ENCODE results near the gene PTPRD. TPM values are rescaled to one million over a fixed set of nuclear protein-coding genes. Genes with fewer than 3 reads are reported as not detected.

The PTPRD gene
- total RNA-seq, 1 experiment from 2014 or later = not detected

- no peak for TF ChIP-seq SIN3A (IDR thresholded peaks at IDR 0.05; ENCODE audit: borderline replicate concordance, insufficient read depth, low read depth, low read length)
- TF ChIP-seq TCF7L2 (IDR thresholded peaks at IDR 0.05; ENCODE audit: low read depth, low read length) = no peak
- no peak for TF ChIP-seq REST (IDR thresholded peaks at IDR 0.05; ENCODE audit: insufficient read depth in 1 of 2, low read depth in 2 of 2, low read length in 1 of 2)
- no peak for TF ChIP-seq CTCF (IDR thresholded peaks at IDR 0.05)
- TF ChIP-seq POLR2AphosphoS5 (IDR thresholded peaks at IDR 0.05; ENCODE audit: low read depth, low read length) = no peak
- intact Hi-C loops (cut with micrococcal nuclease; ENCODE audit: unreplicated experiment) = no loop called here
- in situ Hi-C loops (cut with HindIII; ENCODE audit: low pct_unique_long_range_greater_than_20kb, low sequenced_read_pairs) = no loop called here
- ChIA-PET POLR2A (no interaction called here), CTCF (no interaction called here)
- ATAC-seq = no peak
- no peaks in the 10 kb centered on the region for H3K9me3 ChIP-seq (ENCODE audit: control insufficient read depth, insufficient read depth, low read depth, low read length)
- H3K4me3 ChIP-seq (ENCODE audit: low read depth in 2 of 2, low read length in 2 of 2) = no peak overlapping the region
- H3K27me3 ChIP-seq (ENCODE audit: control insufficient read depth, insufficient read depth, low read length) = no peaks in the 10 kb centered on the region
- no peaks in the 10 kb centered on the region for H3K4me1 ChIP-seq (ENCODE audit: control insufficient read depth, insufficient read depth, low read length)
- BruUV-seq (replicated peaks) = no TSS peak
- no peak for DNase-seq (ENCODE audit: low read depth, low spot score)
- H3K36me3 ChIP-seq (ENCODE audit: control insufficient read depth, insufficient read depth, low read length) = no peaks in the 10 kb centered on the region
- H3K27ac ChIP-seq (ENCODE audit: low read length) = no peak overlapping the region
These were observed 558.3 kb downstream of the PTPRD start for GRCh38 chr9:10054456-10054855.

GRCh38 chr9:10052916-10053315, 559.9 kb downstream of the PTPRD start:
- ChIA-PET POLR2A (no interaction called here), CTCF (no interaction called here)
- in situ Hi-C loops (cut with HindIII; ENCODE audit: low pct_unique_long_range_greater_than_20kb, low sequenced_read_pairs) (no loop called here), intact Hi-C loops (cut with micrococcal nuclease; ENCODE audit: unreplicated experiment) (no loop called here)
- Histone ChIP-seq H3K4me1 (ENCODE audit: control insufficient read depth, insufficient read depth, low read length) (no peaks in the 10 kb centered on the region), H3K4me3 (ENCODE audit: low read depth in 2 of 2, low read length in 2 of 2) (no peak overlapping the region), H3K9me3 (ENCODE audit: control insufficient read depth, insufficient read depth, low read depth, low read length) (no peaks in the 10 kb centered on the region), H3K27ac (ENCODE audit: low read length) (no peak overlapping the region), H3K27me3 (ENCODE audit: control insufficient read depth, insufficient read depth, low read length) (no peaks in the 10 kb centered on the region), H3K36me3 (ENCODE audit: control insufficient read depth, insufficient read depth, low read length) (no peaks in the 10 kb centered on the region)
- DNase-seq (ENCODE audit: low read depth, low spot score) (no peak), ATAC-seq (no peak)
- TF ChIP-seq CTCF (IDR thresholded peaks at IDR 0.05) = no peak
- TF ChIP-seq TCF7L2 (IDR thresholded peaks at IDR 0.05; ENCODE audit: low read depth, low read length) = no peak
- TF ChIP-seq REST (IDR thresholded peaks at IDR 0.05; ENCODE audit: insufficient read depth in 1 of 2, low read depth in 2 of 2, low read length in 1 of 2) = no peak
- no peak for TF ChIP-seq SIN3A (IDR thresholded peaks at IDR 0.05; ENCODE audit: borderline replicate concordance, insufficient read depth, low read depth, low read length)
- no peak for TF ChIP-seq POLR2AphosphoS5 (IDR thresholded peaks at IDR 0.05; ENCODE audit: low read depth, low read length)
- BruUV-seq (replicated peaks) = no TSS peak
